GM23338 (cell line): ENCODE results near the gene UTP4. TPM values are rescaled to one million over a fixed set of nuclear protein-coding genes. Genes with fewer than 3 reads are reported as not detected.

ENCODE experiments used
- ATAC-seq: fragments of 200-7000 bp; cut with Tn5 transposase; 3 replicates; pipeline ENCODE4 v1.9.1; 2020
- DNase-seq: peaks from one replicate; pipeline ENCODE4 v3.0.0-alpha.2; 2015; ENCODE audit warnings: low spot score
- H2AFZ ChIP-seq: fragments of 200-600 bp; sonication (generic); 2 replicates; pipeline ENCODE4 v1.8.0; 2016; ENCODE audit warnings: antibody characterized with exemption, mild to moderate bottlenecking, moderate library complexity
- H3F3A ChIP-seq: fragments of 200-600 bp; sonication (generic); replicated peaks from 2 replicates; pipeline ENCODE4 v1.8.0; 2017; ENCODE audit warnings: antibody characterized with exemption, mixed run types, low read depth
- H3K27ac ChIP-seq: fragments of 200-600 bp; sonication (generic); 2 replicates; pipeline ENCODE4 v1.6.1; 2016; ENCODE audit warnings: low read depth
- H3K27me3 ChIP-seq: fragments of 200-600 bp; sonication (generic); 2 replicates; pipeline ENCODE4 v1.8.0; 2016; ENCODE audit warnings: mild to moderate bottlenecking, mixed run types, moderate library complexity; ENCODE audit not compliant: insufficient read depth
- H3K36me3 ChIP-seq: fragments of 200-600 bp; sonication (generic); 2 replicates; pipeline ENCODE4 v1.8.0; 2016; ENCODE audit warnings: mild to moderate bottlenecking; ENCODE audit not compliant: insufficient read depth
- H3K4me1 ChIP-seq: fragments of 200-600 bp; sonication (generic); 2 replicates; pipeline ENCODE4 v1.8.0; 2016; ENCODE audit warnings: mild to moderate bottlenecking, moderate library complexity; ENCODE audit not compliant: insufficient read depth
- H3K4me2 ChIP-seq: fragments of 200-600 bp; sonication (generic); 2 replicates; pipeline ENCODE4 v1.7.1; 2017; ENCODE audit warnings: mixed run types
- H3K4me3 ChIP-seq: fragments of 200-600 bp; sonication (generic); 2 replicates; pipeline ENCODE4 v1.6.1; 2016; ENCODE audit warnings: mixed run types
- H3K79me2 ChIP-seq: fragments of 200-600 bp; sonication (generic); replicated peaks from 2 replicates; pipeline ENCODE4 v1.8.0; 2017; ENCODE audit warnings: mild to moderate bottlenecking; ENCODE audit not compliant: insufficient read depth
- H3K9me2 ChIP-seq: fragments of 200-600 bp; sonication (generic); 2 replicates; pipeline ENCODE4 v1.8.0; 2017; ENCODE audit not compliant: insufficient read depth
- H4K20me1 ChIP-seq: fragments of 200-600 bp; sonication (generic); replicated peaks from 2 replicates; pipeline ENCODE4 v1.8.0; 2017; ENCODE audit warnings: mild to moderate bottlenecking; ENCODE audit not compliant: insufficient read depth
- H3K27ac Mint-ChIP-seq: 2 replicates; pipeline ENCODE4 v1.8.0; 2020; ENCODE audit warnings: inconsistent platforms, mild to moderate bottlenecking, moderate library complexity, mixed read lengths
- H3K27me3 Mint-ChIP-seq: 3 replicates; pipeline ENCODE4 v1.8.0; 2022; ENCODE audit warnings: low read depth, mild to moderate bottlenecking, moderate library complexity, mixed read lengths, inconsistent platforms; ENCODE audit not compliant: insufficient read depth, poor library complexity
- H3K36me3 Mint-ChIP-seq: 3 replicates; pipeline ENCODE4 v1.8.0; 2021; ENCODE audit warnings: low read depth, mild to moderate bottlenecking, inconsistent platforms, moderate library complexity, mixed read lengths
- H3K4me1 Mint-ChIP-seq: 3 replicates; pipeline ENCODE4 v1.8.0; 2020; ENCODE audit warnings: mild to moderate bottlenecking, inconsistent platforms, mixed read lengths
- H3K4me3 Mint-ChIP-seq: 3 replicates; pipeline ENCODE4 v1.8.0; 2021; ENCODE audit warnings: moderate library complexity, mild to moderate bottlenecking, inconsistent platforms, mixed read lengths
- H3K9me3 Mint-ChIP-seq: 3 replicates; pipeline ENCODE4 v1.8.0; 2020; ENCODE audit warnings: moderate library complexity, mild to moderate bottlenecking, inconsistent platforms, mixed read lengths
- CREB1 ChIP-seq: fragments of 250-450 bp; sonication (Bioruptor Pico); IDR thresholded peaks from 2 replicates; pipeline ENCODE4 v1.5.0; 2020; ENCODE audit warnings: low read depth, mild to moderate bottlenecking, moderate library complexity
- CTCF ChIP-seq, 2 experiments: fragments of 200-600 bp in 1 of 2; sonication (generic) in 1 of 2; conservative IDR thresholded peaks; 2 replicates each; pipeline versions ENCODE4 v1.5.1 to v1.6.1; 2016 to 2017; ENCODE audit warnings: antibody characterized with exemption in 2 of 2, low read depth in 2 of 2, mild to moderate bottlenecking in 2 of 2, moderate library complexity in 1 of 2
- ETS1 ChIP-seq: IDR thresholded peaks from 2 replicates; pipeline ENCODE4 v1.6.1; 2016; ENCODE audit warnings: antibody characterized with exemption
- EZH2phosphoT487 ChIP-seq: fragments of 200-600 bp; sonication (generic); IDR thresholded peaks from one replicate; pipeline ENCODE4 v1.8.1; 2018; ENCODE audit warnings: antibody characterized with exemption; ENCODE audit not compliant: unreplicated experiment
- JUNB ChIP-seq: IDR thresholded peaks from one replicate; pipeline ENCODE4 v1.6.1; 2016; ENCODE audit warnings: antibody characterized with exemption; ENCODE audit not compliant: unreplicated experiment
- NANOG ChIP-seq: IDR thresholded peaks from 2 replicates; pipeline ENCODE4 v1.6.1; 2016; ENCODE audit warnings: antibody characterized with exemption, borderline replicate concordance
- POLR2AphosphoS5 ChIP-seq: IDR thresholded peaks from 2 replicates; pipeline ENCODE4 v1.6.1; 2016; ENCODE audit warnings: antibody characterized with exemption, low read depth
- ZNF114 ChIP-seq: fragments of 250-450 bp; sonication (Bioruptor Pico); IDR thresholded peaks from 2 replicates; pipeline ENCODE4 v1.5.0; 2020; ENCODE audit warnings: mild to moderate bottlenecking, moderate library complexity
- ZNF331 ChIP-seq: fragments of 250-450 bp; sonication (Bioruptor Pico); IDR thresholded peaks from 2 replicates; pipeline ENCODE4 v1.5.0; 2020; ENCODE audit warnings: low read depth, mild to moderate bottlenecking, moderate library complexity
- polyA plus RNA-seq: library from polyadenylated mRNA; unstranded; fragments of >200 nt; fragmentation: Nextera tagmentation; extraction: Ambion mirVana; gene quantifications from 2 replicates; pipeline ENCODE4 v1.2.1, GENCODE V29; 2016
- total RNA-seq: library from RNA; depleted of rRNA; stranded (reverse); fragments of >200 nt; shearing (Covaris generic); gene quantifications from 2 replicates; pipeline ENCODE4 v1.2.3, GENCODE V29; 2014
- TF ChIP-seq, protein P1 (sequence below): fragments of 250-450 bp; sonication (Bioruptor Pico); IDR thresholded peaks from 2 replicates; pipeline ENCODE4 v1.5.0; 2020; ENCODE audit warnings: mild to moderate bottlenecking, moderate library complexity

The UTP4 gene
- total and polyA plus RNA-seq, 2 experiments from 2014 or later = 63.2 to 66.6 TPM

DNA sequence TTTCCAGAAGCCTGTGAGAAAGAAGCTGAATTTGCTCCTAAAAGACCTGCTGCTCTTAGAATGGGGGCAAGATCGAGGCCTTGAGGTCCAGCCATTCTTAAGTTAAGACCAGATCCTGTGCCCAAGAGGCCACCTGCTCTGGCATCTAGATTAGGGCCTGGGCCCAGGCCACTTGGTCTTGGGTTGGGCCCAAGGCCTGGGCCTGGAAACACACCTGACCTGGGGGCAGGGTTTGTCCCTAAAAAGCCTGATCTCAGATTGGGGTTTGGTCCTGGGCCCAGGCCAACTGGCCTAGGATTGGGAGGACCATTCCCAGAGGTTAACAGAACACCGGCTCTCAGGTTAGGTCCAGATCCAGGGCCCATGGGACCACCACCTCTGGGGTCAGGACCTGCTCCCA is 12.9 kb upstream of the UTP4 start:
- no peaks in the 10 kb centered on the region for H3K27me3 ChIP-seq
- TF ChIP-seq JUNB = no peak
- no peak for TF ChIP-seq ETS1
- no peak for TF ChIP-seq CTCF (conservative IDR thresholded peaks at IDR 0.05; ENCODE audit: low read depth in 2 of 2)
- TF ChIP-seq ZNF331 (CRISPR knock-in tag) = no peak
- no peak for TF ChIP-seq NANOG
- TF ChIP-seq CREB1 (CRISPR knock-in tag) = no peak
- Mint-ChIP-seq H3K27ac (no peak overlapping the region), H3K4me3 (no peak overlapping the region), H3K36me3 (peaks cover 82% of the 10 kb centered on the region), H3K9me3 (peaks cover 3% of the 10 kb centered on the region; the same call in 1 of the 3 replicates), H3K27me3 (peaks cover 7% of the 10 kb centered on the region), H3K4me1 (peaks cover 3% of the 10 kb centered on the region; the same call in 2 of the 3 replicates)
- peaks cover 52% of the 10 kb centered on the region for H3F3A ChIP-seq
- H3K4me3 ChIP-seq = no peak overlapping the region
- no peaks in the 10 kb centered on the region for H3K4me1 ChIP-seq
- H3K4me2 ChIP-seq = no peak overlapping the region
- H4K20me1 ChIP-seq = peaks cover 20% of the 10 kb centered on the region
- DNase-seq (no peak), ATAC-seq (no peak)
- H3K27ac ChIP-seq = no peak overlapping the region
- H3K79me2 ChIP-seq = peaks cover 14% of the 10 kb centered on the region
- H2AFZ ChIP-seq = no peak overlapping the region
- peaks cover 40% of the 10 kb centered on the region for H3K36me3 ChIP-seq
- H3K9me2 ChIP-seq = no peaks in the 10 kb centered on the region

DNA sequence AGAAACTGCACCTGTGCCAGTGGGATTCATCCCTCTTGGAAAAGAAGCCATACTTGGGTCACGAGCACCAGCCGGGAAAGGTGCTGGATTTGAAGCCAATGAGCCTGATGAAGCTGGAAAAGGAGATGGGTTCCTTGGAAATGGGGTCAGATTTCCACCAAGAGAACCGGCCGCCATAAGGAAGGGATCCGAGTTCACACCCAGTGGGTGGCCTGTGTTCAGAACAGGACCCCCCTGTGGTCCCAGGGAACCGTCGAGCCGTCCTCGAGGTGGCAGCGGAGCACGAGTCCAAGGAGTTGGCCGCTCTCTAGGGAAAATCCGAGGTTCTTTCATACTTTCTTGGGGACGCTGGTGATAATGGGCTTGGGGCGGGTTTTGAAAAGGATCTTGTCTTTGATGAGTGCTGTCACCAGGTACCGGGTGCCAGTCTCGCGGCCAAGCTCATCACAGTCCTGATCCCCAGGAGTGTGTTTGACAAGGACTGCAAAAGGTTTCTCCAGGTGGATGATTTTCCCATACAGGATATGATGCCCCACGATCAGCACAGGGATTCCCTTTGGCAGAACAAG is 12.3 kb upstream of the UTP4 start:
- Histone ChIP-seq H3K4me3 (no peak overlapping the region), H3K27me3 (no peaks in the 10 kb centered on the region), H3K27ac (no peak overlapping the region), H3F3A (peaks cover 48% of the 10 kb centered on the region), H3K4me1 (no peaks in the 10 kb centered on the region), H3K79me2 (peaks cover 16% of the 10 kb centered on the region), H2AFZ (no peak overlapping the region), H3K4me2 (no peak overlapping the region), H4K20me1 (peaks cover 20% of the 10 kb centered on the region), H3K36me3 (peaks cover 36% of the 10 kb centered on the region), H3K9me2 (no peaks in the 10 kb centered on the region)
- Mint-ChIP-seq H3K4me3 (no peak overlapping the region), H3K27ac (no peak overlapping the region), H3K27me3 (peaks cover 3% of the 10 kb centered on the region), H3K9me3 (peaks cover 3% of the 10 kb centered on the region; the same call in 1 of the 3 replicates), H3K4me1 (no peaks in the 10 kb centered on the region; the same call in 2 of the 3 replicates), H3K36me3 (peaks cover 75% of the 10 kb centered on the region)
- no peak for ATAC-seq
- no peak for DNase-seq
- TF ChIP-seq ZNF114 (CRISPR knock-in tag) (no peak), NANOG (no peak), ZNF331 (CRISPR knock-in tag) (no peak), CREB1 (CRISPR knock-in tag) (no peak), POLR2AphosphoS5 (no peak), EZH2phosphoT487 (no peak)
- TF ChIP-seq, protein P1, sequence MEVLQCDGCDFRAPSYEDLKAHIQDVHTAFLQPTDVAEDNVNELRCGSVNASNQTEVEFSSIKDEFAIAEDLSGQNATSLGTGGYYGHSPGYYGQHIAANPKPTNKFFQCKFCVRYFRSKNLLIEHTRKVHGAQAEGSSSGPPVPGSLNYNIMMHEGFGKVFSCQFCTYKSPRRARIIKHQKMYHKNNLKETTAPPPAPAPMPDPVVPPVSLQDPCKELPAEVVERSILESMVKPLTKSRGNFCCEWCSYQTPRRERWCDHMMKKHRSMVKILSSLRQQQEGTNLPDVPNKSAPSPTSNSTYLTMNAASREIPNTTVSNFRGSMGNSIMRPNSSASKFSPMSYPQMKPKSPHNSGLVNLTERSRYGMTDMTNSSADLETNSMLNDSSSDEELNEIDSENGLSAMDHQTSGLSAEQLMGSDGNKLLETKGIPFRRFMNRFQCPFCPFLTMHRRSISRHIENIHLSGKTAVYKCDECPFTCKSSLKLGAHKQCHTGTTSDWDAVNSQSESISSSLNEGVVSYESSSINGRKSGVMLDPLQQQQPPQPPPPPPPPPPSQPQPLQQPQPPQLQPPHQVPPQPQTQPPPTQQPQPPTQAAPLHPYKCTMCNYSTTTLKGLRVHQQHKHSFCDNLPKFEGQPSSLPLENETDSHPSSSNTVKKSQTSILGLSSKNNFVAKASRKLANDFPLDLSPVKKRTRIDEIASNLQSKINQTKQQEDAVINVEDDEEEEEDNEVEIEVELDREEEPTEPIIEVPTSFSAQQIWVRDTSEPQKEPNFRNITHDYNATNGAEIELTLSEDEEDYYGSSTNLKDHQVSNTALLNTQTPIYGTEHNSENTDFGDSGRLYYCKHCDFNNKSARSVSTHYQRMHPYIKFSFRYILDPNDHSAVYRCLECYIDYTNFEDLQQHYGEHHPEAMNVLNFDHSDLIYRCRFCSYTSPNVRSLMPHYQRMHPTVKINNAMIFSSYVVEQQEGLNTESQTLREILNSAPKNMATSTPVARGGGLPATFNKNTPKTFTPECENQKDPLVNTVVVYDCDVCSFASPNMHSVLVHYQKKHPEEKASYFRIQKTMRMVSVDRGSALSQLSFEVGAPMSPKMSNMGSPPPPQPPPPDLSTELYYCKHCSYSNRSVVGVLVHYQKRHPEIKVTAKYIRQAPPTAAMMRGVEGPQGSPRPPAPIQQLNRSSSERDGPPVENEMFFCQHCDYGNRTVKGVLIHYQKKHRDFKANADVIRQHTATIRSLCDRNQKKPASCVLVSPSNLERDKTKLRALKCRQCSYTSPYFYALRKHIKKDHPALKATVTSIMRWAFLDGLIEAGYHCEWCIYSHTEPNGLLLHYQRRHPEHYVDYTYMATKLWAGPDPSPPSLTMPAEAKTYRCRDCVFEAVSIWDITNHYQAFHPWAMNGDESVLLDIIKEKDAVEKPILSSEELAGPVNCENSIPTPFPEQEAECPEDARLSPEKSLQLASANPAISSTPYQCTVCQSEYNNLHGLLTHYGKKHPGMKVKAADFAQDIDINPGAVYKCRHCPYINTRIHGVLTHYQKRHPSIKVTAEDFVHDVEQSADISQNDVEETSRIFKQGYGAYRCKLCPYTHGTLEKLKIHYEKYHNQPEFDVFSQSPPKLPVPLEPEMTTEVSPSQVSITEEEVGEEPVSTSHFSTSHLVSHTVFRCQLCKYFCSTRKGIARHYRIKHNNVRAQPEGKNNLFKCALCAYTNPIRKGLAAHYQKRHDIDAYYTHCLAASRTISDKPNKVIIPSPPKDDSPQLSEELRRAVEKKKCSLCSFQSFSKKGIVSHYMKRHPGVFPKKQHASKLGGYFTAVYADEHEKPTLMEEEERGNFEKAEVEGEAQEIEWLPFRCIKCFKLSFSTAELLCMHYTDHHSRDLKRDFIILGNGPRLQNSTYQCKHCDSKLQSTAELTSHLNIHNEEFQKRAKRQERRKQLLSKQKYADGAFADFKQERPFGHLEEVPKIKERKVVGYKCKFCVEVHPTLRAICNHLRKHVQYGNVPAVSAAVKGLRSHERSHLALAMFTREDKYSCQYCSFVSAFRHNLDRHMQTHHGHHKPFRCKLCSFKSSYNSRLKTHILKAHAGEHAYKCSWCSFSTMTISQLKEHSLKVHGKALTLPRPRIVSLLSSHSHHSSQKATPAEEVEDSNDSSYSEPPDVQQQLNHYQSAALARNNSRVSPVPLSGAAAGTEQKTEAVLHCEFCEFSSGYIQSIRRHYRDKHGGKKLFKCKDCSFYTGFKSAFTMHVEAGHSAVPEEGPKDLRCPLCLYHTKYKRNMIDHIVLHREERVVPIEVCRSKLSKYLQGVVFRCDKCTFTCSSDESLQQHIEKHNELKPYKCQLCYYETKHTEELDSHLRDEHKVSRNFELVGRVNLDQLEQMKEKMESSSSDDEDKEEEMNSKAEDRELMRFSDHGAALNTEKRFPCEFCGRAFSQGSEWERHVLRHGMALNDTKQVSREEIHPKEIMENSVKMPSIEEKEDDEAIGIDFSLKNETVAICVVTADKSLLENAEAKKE (CRISPR knock-in tag) = no peak
